Neuronal stem cell (in vitro differentiated cells): ENCODE measurements around the gene NUDT1.

Experiments used
- DNase-seq: peaks from one replicate; pipeline ENCODE4 v3.0.0-alpha.2; 2013; ENCODE audit warnings: low spot score
- H2AFZ ChIP-seq: one replicate; pipeline ENCODE4 v1.6.1; 2013; ENCODE audit warnings: mild to moderate bottlenecking, low read length, inconsistent platforms
- H2AK5ac ChIP-seq: 2 replicates; pipeline ENCODE4 v1.6.1; 2013; ENCODE audit warnings: low read depth, mild to moderate bottlenecking, inconsistent platforms, low read length, moderate library complexity, mixed read lengths
- H2BK120ac ChIP-seq: 2 replicates; pipeline ENCODE4 v1.6.1; 2013; ENCODE audit warnings: low read depth, mild to moderate bottlenecking, inconsistent platforms, low read length, moderate library complexity, mixed read lengths
- H2BK12ac ChIP-seq: one replicate; pipeline ENCODE4 v1.6.1; 2013; ENCODE audit warnings: low read length, inconsistent platforms
- H2BK15ac ChIP-seq: 2 replicates; pipeline ENCODE4 v1.6.1; 2013; ENCODE audit warnings: mild to moderate bottlenecking, low read length, inconsistent platforms, mixed read lengths
- H2BK5ac ChIP-seq: one replicate; pipeline ENCODE4 v1.6.1; 2013; ENCODE audit warnings: inconsistent platforms, mild to moderate bottlenecking, low read length, moderate library complexity
- H3K14ac ChIP-seq: one replicate; pipeline ENCODE4 v1.6.1; 2013; ENCODE audit warnings: low read length, inconsistent platforms
- H3K18ac ChIP-seq: 2 replicates; pipeline ENCODE4 v1.6.1; 2013; ENCODE audit warnings: low read length, inconsistent platforms
- H3K23ac ChIP-seq: 2 replicates; pipeline ENCODE4 v1.6.1; 2013; ENCODE audit warnings: low read depth, mild to moderate bottlenecking, mixed read lengths, low read length, inconsistent platforms; ENCODE audit not compliant: poor library complexity
- H3K27ac ChIP-seq: replicated peaks from 3 replicates; pipeline ENCODE4 v1.5.1; 2013; ENCODE audit warnings: low read length, inconsistent platforms
- H3K27me3 ChIP-seq, 3 experiments: 2 replicates each; pipeline ENCODE4 v1.6.1; 2013; ENCODE audit warnings: low read length in 3 of 3, mild to moderate bottlenecking in 2 of 3, inconsistent platforms in 1 of 3, low read depth in 1 of 3, mixed read lengths in 1 of 3, moderate library complexity in 1 of 3; ENCODE audit not compliant: control insufficient read depth in 3 of 3, insufficient read depth in 3 of 3
- H3K36me3 ChIP-seq, 2 donors: replicated peaks in 1 of 2; 2 replicates each; pipeline ENCODE4 v1.6.1; 2013; ENCODE audit warnings: low read length in 2 of 2; ENCODE audit not compliant: control insufficient read depth in 2 of 2, insufficient read depth in 2 of 2
- H3K4ac ChIP-seq: 2 replicates; pipeline ENCODE4 v1.6.1; 2013; ENCODE audit warnings: inconsistent platforms, mild to moderate bottlenecking, low read length, moderate library complexity
- H3K4me1 ChIP-seq, 2 donors: 1 replicate in 1 of 2; 2 replicates in 1 of 2; pipeline ENCODE4 v1.6.1; 2013; ENCODE audit warnings: low read length in 2 of 2, low read depth in 1 of 2; ENCODE audit not compliant: control insufficient read depth in 2 of 2, insufficient read depth in 1 of 2
- H3K4me2 ChIP-seq: one replicate; pipeline ENCODE4 v1.6.1; 2013; ENCODE audit warnings: mild to moderate bottlenecking, low read length, inconsistent platforms; ENCODE audit not compliant: insufficient read depth, poor library complexity, severe bottlenecking
- H3K4me3 ChIP-seq, 2 donors: 2 replicates each; pipeline ENCODE4 v1.5.1; 2013; ENCODE audit warnings: low read length in 2 of 2, mild to moderate bottlenecking in 2 of 2, inconsistent platforms in 1 of 2, moderate library complexity in 1 of 2
- H3K79me1 ChIP-seq: one replicate; pipeline ENCODE4 v1.6.1; 2013; ENCODE audit warnings: low read depth, mild to moderate bottlenecking, inconsistent platforms, low read length, moderate library complexity
- H3K9ac ChIP-seq: one replicate; pipeline ENCODE4 v1.6.1; 2013; ENCODE audit warnings: mild to moderate bottlenecking, low read depth, low read length, inconsistent platforms; ENCODE audit not compliant: poor library complexity
- H3K9me3 ChIP-seq, 2 donors: replicated peaks in 1 of 2; 2 replicates each; pipeline versions ENCODE3 to v1.6.1; 2013; ENCODE audit warnings: low read length in 2 of 2, mild to moderate bottlenecking in 2 of 2, inconsistent platforms in 1 of 2, low read depth in 1 of 2, mixed read lengths in 1 of 2, moderate library complexity in 1 of 2; ENCODE audit not compliant: control insufficient read depth in 2 of 2, insufficient read depth in 1 of 2
- H4K8ac ChIP-seq: one replicate; pipeline ENCODE4 v1.6.1; 2013; ENCODE audit warnings: low read depth, mild to moderate bottlenecking, inconsistent platforms, low read length, moderate library complexity
- H4K91ac ChIP-seq: one replicate; pipeline ENCODE4 v1.6.1; 2013; ENCODE audit warnings: low read length, low read depth, mild to moderate bottlenecking, inconsistent platforms; ENCODE audit not compliant: poor library complexity
- WGBS, 2 donors: extraction: QIAGEN DNeasy Blood & Tissue Kit; methylation state at CpG; one replicate each; pipeline ENCODE4 v1.1.7; 2013; ENCODE audit warnings: missing lambda C conversion rate in 2 of 2, mixed read lengths in 1 of 2; ENCODE audit not compliant: insufficient read length in 2 of 2, insufficient replicate concordance in 1 of 2; ENCODE audit errors: extremely low coverage in 2 of 2; 5-methylcytosine and 5-hydroxymethylcytosine counted together

The NUDT1 gene

GRCh38 chr7:2200584-2200980 is 41.4 kb upstream of the NUDT1 start:
- H3K4ac ChIP-seq = no peak overlapping the region
- H3K36me3 ChIP-seq = peaks cover 13 to 70% of the 10 kb centered on the region in 2 donors
- no peak overlapping the region for H2BK12ac ChIP-seq
- DNase-seq = no peak
- no peak overlapping the region for H4K8ac ChIP-seq
- H2BK120ac ChIP-seq = no peak overlapping the region
- no peak overlapping the region for H2AK5ac ChIP-seq
- peaks cover 15% of the 10 kb centered on the region for H3K79me1 ChIP-seq
- no peak overlapping the region for H2AFZ ChIP-seq
- H3K14ac ChIP-seq = no peak overlapping the region
- H3K4me1 ChIP-seq = peaks cover 7 to 17% of the 10 kb centered on the region in 2 donors
- WGBS, 2 donors = no CpG with 5 or more reads among the region's 18 CpGs
- no peak overlapping the region for H3K23ac ChIP-seq
- H4K91ac ChIP-seq = no peak overlapping the region
- H3K27me3 ChIP-seq = no peaks in the 10 kb centered on the region
- no peak overlapping the region for H2BK5ac ChIP-seq
- H3K9me3 ChIP-seq = peaks cover 7 to 9% of the 10 kb centered on the region in 2 donors
- H3K9ac ChIP-seq = peak overlapping the region; percentile 50
- no peak overlapping the region for H2BK15ac ChIP-seq
- H3K18ac ChIP-seq = no peak overlapping the region
- no peak overlapping the region for H3K27ac ChIP-seq
- H3K4me2 ChIP-seq = no peak overlapping the region
- no peak overlapping the region for H3K4me3 ChIP-seq

GRCh38 chr7:2201128-2201527 is 40.9 kb upstream of the NUDT1 start:
- Histone ChIP-seq H3K27ac (no peak overlapping the region), H2BK120ac (no peak overlapping the region), H2AK5ac (no peak overlapping the region), H4K8ac (no peak overlapping the region), H3K14ac (no peak overlapping the region), H4K91ac (no peak overlapping the region), H2BK15ac (no peak overlapping the region), H3K27me3 (no peaks in the 10 kb centered on the region), H3K4me1 (peaks cover 7 to 17% of the 10 kb centered on the region in 2 donors), H3K23ac (no peak overlapping the region), H3K9me3 (peaks cover 2 to 3% of the 10 kb centered on the region in 2 donors), H3K36me3 (peaks cover 9 to 69% of the 10 kb centered on the region in 2 donors), H2BK12ac (no peak overlapping the region), H3K4ac (no peak overlapping the region), H3K18ac (no peak overlapping the region), H3K4me2 (no peak overlapping the region), H2AFZ (no peak overlapping the region), H3K79me1 (peaks cover 12% of the 10 kb centered on the region), H2BK5ac (no peak overlapping the region), H3K9ac (no peak overlapping the region), H3K4me3 (no peak overlapping the region)
- no peak for DNase-seq
- WGBS, 2 donors = no CpG with 5 or more reads among the region's 10 CpGs

- no peak overlapping the region for H4K91ac ChIP-seq
- peaks cover 0 to 2% of the 10 kb centered on the region in 2 donors for H3K9me3 ChIP-seq
- H3K23ac ChIP-seq = peak overlapping the region; percentile 50
- H3K27ac ChIP-seq = no peak overlapping the region
- no peak for DNase-seq
- no peaks in the 10 kb centered on the region for H3K27me3 ChIP-seq
- no peak overlapping the region for H3K4me2 ChIP-seq
- no peak overlapping the region for H2BK5ac ChIP-seq
- H3K9ac ChIP-seq = no peak overlapping the region
- no CpG with 5 or more reads among the region's 31 CpGs for WGBS, 2 donors
- peak overlapping the region; percentile 97 for H3K14ac ChIP-seq
- no peak overlapping the region for H3K4me3 ChIP-seq
- peaks cover 12% of the 10 kb centered on the region for H3K79me1 ChIP-seq
- peaks cover 10 to 68% of the 10 kb centered on the region in 2 donors for H3K36me3 ChIP-seq
- peaks cover 7 to 17% of the 10 kb centered on the region in 2 donors for H3K4me1 ChIP-seq
- no peak overlapping the region for H2BK15ac ChIP-seq
- H2BK12ac ChIP-seq = no peak overlapping the region
- H4K8ac ChIP-seq = no peak overlapping the region
- H2BK120ac ChIP-seq = no peak overlapping the region
- no peak overlapping the region for H2AK5ac ChIP-seq
- no peak overlapping the region for H2AFZ ChIP-seq
- H3K4ac ChIP-seq = no peak overlapping the region
- H3K18ac ChIP-seq = peak overlapping the region; percentile 19
These were observed 40.2 kb upstream of the NUDT1 start for GRCh38 chr7:2201686-2202360.

GRCh38 chr7:2202361-2202761 is 39.7 kb upstream of the NUDT1 start:
- Histone ChIP-seq H3K36me3 (peaks cover 13 to 66% of the 10 kb centered on the region in 2 donors), H3K4ac (no peak overlapping the region), H3K4me1 (peaks cover 7 to 17% of the 10 kb centered on the region in 2 donors), H3K9me3 (no peaks in the 10 kb centered on the region), H4K91ac (no peak overlapping the region), H2AK5ac (no peak overlapping the region), H3K23ac (peak overlapping the region; percentile 50), H2BK5ac (no peak overlapping the region), H3K18ac (peak overlapping the region; percentile 19), H3K27ac (no peak overlapping the region), H2BK15ac (no peak overlapping the region), H3K79me1 (peaks cover 10% of the 10 kb centered on the region), H3K9ac (no peak overlapping the region), H2BK12ac (no peak overlapping the region), H4K8ac (no peak overlapping the region), H3K14ac (no peak overlapping the region), H2BK120ac (no peak overlapping the region), H2AFZ (no peak overlapping the region), H3K27me3 (no peaks in the 10 kb centered on the region), H3K4me2 (no peak overlapping the region), H3K4me3 (no peak overlapping the region)
- WGBS, 2 donors = no CpG with 5 or more reads among the region's 14 CpGs
- no peak for DNase-seq
